ENCODE data around the gene TNIK. TPM values are rescaled to one million over a fixed set of nuclear protein-coding genes. Genes with fewer than 3 reads are reported as not detected.

Gene TNIK
- polyA plus RNA-seq, 1 of the 3 experiments (the other 2 are of a cell fraction): 19.4 TPM

DNA sequence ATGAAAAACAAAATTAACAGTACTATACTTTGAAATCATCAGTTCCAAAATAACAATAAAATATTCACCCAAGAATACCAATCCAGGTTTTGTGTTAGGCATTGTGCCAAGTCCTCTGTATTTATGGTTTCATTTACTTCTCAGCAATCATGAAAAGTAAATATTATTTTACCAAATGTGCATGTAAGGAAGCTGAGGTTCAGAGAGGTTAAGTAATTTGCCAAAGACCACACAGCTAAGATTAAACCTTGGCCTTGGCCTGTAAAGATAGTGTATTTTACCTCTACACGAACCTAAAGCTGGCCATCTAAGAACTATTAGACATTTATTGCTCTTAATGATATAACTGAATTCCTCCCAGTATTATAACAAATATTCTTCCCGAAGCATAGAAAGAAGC lies 309.3 kb downstream of the TNIK start:
- Histone ChIP-seq H3K27ac (ENCODE audit: low read depth in 2 of 2, low read length in 1 of 2) (no peak overlapping the region), H3K4me3 (ENCODE audit: low read depth in 2 of 2, low read length in 1 of 2) (no peak overlapping the region), H3K36me3 (replicated peaks in 1 of 2; ENCODE audit: control insufficient read depth in 1 of 2, insufficient read depth in 2 of 2, low read length in 1 of 2) (peaks cover 12 to 21% of the 10 kb centered on the region in 2 experiments), H3K79me2 (ENCODE audit: insufficient read depth) (no peaks in the 10 kb centered on the region), H3K9me2 (no peaks in the 10 kb centered on the region), H3F3A (replicated peaks; ENCODE audit: insufficient read depth) (peaks cover 3% of the 10 kb centered on the region), H3K9ac (no peak overlapping the region), H3K9me3 (no peaks in the 10 kb centered on the region), H3K4me1 (ENCODE audit: control insufficient read depth in 1 of 2, insufficient read depth in 2 of 2, low read depth in 1 of 2, low read length in 1 of 2) (peaks cover 0 to 9% of the 10 kb centered on the region in 2 experiments; a peak in 1 of 4 replicates), H4K20me1 (ENCODE audit: insufficient read depth) (no peaks in the 10 kb centered on the region), H2AFZ (ENCODE audit: low read depth) (no peak overlapping the region), H3K27me3 (ENCODE audit: insufficient read depth) (no peaks in the 10 kb centered on the region), H3K4me2 (no peak overlapping the region)
- no peak for DNase-seq
- POLR2A ChIA-PET: no interaction called here
- CTCF ChIA-PET: interaction anchor here (0.6 to 2.9 kb wide), 7 partner anchors 8 to 105 kb away, joined by 3 to 10 read pairs (median 4); no protein-coding TSS in a partner anchor
- TF ChIP-seq NRF1 (IDR thresholded peaks at IDR 0.05; ENCODE audit: low read depth, low read length) (no peak), EP300 (IDR thresholded peaks at IDR 0.05; ENCODE audit: borderline replicate concordance in 1 of 2, low read depth in 1 of 2, low read length in 1 of 2) (no peak), TCF12 (IDR thresholded peaks at IDR 0.05) (no peak), ZBTB33 (IDR thresholded peaks at IDR 0.05; ENCODE audit: borderline replicate concordance, low read depth) (no peak), GABPA (IDR thresholded peaks at IDR 0.05; ENCODE audit: low read depth) (no peak), RAD21 (IDR thresholded peaks at IDR 0.05; ENCODE audit: low read length) (no peak), RXRA (IDR thresholded peaks at IDR 0.05; ENCODE audit: borderline replicate concordance, low read depth) (no peak), MXI1 (IDR thresholded peaks at IDR 0.05; ENCODE audit: low read depth, low read length) (no peak), RFX5 (IDR thresholded peaks at IDR 0.05; ENCODE audit: low read length) (no peak), POLR2AphosphoS5 (IDR thresholded peaks at IDR 0.05; ENCODE audit: low read depth, low read length) (no peak), FOXM1 (IDR thresholded peaks at IDR 0.05; ENCODE audit: low read depth) (no peak)
- TF ChIP-seq, protein P1, sequence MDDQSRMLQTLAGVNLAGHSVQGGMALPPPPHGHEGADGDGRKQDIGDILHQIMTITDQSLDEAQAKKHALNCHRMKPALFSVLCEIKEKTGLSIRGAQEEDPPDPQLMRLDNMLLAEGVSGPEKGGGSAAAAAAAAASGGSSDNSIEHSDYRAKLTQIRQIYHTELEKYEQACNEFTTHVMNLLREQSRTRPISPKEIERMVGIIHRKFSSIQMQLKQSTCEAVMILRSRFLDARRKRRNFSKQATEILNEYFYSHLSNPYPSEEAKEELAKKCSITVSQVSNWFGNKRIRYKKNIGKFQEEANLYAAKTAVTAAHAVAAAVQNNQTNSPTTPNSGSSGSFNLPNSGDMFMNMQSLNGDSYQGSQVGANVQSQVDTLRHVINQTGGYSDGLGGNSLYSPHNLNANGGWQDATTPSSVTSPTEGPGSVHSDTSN (IDR thresholded peaks at IDR 0.05): no peak
- 83% methylated on average over 2 of the region's 2 CpGs for WGBS (ENCODE audit: low lambda C conversion rate)

GRCh38 chr3:171149526-171150116 lies 310.6 kb downstream of the TNIK start:
- H3K4me3 ChIP-seq (ENCODE audit: low read depth in 2 of 2, low read length in 1 of 2): no peak overlapping the region
- peaks cover 12 to 14% of the 10 kb centered on the region in 2 experiments for H3K36me3 ChIP-seq (replicated peaks in 1 of 2; ENCODE audit: control insufficient read depth in 1 of 2, insufficient read depth in 2 of 2, low read length in 1 of 2)
- no peak overlapping the region for H3K9ac ChIP-seq
- no peak overlapping the region; a peak in 1 of 4 replicates for H3K27ac ChIP-seq (ENCODE audit: low read depth in 2 of 2, low read length in 1 of 2)
- TF ChIP-seq FOSL2 (IDR thresholded peaks at IDR 0.05; ENCODE audit: borderline replicate concordance, low read depth) (no peak), MEF2A (IDR thresholded peaks at IDR 0.05; ENCODE audit: borderline replicate concordance, low read depth) (no peak), TCF12 (IDR thresholded peaks at IDR 0.05) (no peak), YY1 (IDR thresholded peaks at IDR 0.05; ENCODE audit: low read depth) (no peak), EZH2phosphoT487 (IDR thresholded peaks at IDR 0.05; ENCODE audit: borderline replicate concordance, low read depth) (no peak), GATA2 (CRISPR knock-in tag; IDR thresholded peaks at IDR 0.05) (no peak), TAF1 (IDR thresholded peaks at IDR 0.05; ENCODE audit: borderline replicate concordance, low read depth, low read length) (no peak), SIN3A (IDR thresholded peaks at IDR 0.05; ENCODE audit: borderline replicate concordance, low read depth, low read length) (no peak), NFIC (IDR thresholded peaks at IDR 0.05; ENCODE audit: borderline replicate concordance) (no peak), RAD21 (IDR thresholded peaks at IDR 0.05; ENCODE audit: low read length) (no peak), CTCF (IDR thresholded peaks at IDR 0.05) (no peak)
- peak; percentile 37 for DNase-seq
- ChIA-PET CTCF (interaction anchor here (2.9 kb wide), 1 partner anchor 13 kb away, joined by 10 read pairs; no protein-coding TSS in a partner anchor), POLR2A (no interaction called here)
- H3K27me3 ChIP-seq (ENCODE audit: insufficient read depth): no peaks in the 10 kb centered on the region
- H4K20me1 ChIP-seq (ENCODE audit: insufficient read depth): no peaks in the 10 kb centered on the region
- H2AFZ ChIP-seq (ENCODE audit: low read depth): no peak overlapping the region
- peaks cover 3% of the 10 kb centered on the region for H3F3A ChIP-seq (replicated peaks; ENCODE audit: insufficient read depth)
- 98% methylated on average over 7 of the region's 7 CpGs for WGBS (ENCODE audit: low lambda C conversion rate)
- H3K79me2 ChIP-seq (ENCODE audit: insufficient read depth): no peaks in the 10 kb centered on the region
- H3K9me2 ChIP-seq: no peaks in the 10 kb centered on the region
- no peaks in the 10 kb centered on the region for H3K9me3 ChIP-seq
- H3K4me2 ChIP-seq: no peak overlapping the region
- peaks cover 0 to 10% of the 10 kb centered on the region in 2 experiments; a peak in 1 of 4 replicates for H3K4me1 ChIP-seq (ENCODE audit: control insufficient read depth in 1 of 2, insufficient read depth in 2 of 2, low read depth in 1 of 2, low read length in 1 of 2)
